OCI-LY3 (cell line): ENCODE results near the gene TMEM168.

Experiments
- H2AFZ ChIP-seq: fragments of 200-600, 300-600 bp; shearing (Covaris generic); 2 replicates; pipeline ENCODE4 v1.6.0; 2014; ENCODE audit warnings: antibody characterized with exemption, low read depth, low read length
- H3K27ac ChIP-seq: fragments of 200-600, 300-600 bp; sonication (generic); 2 replicates; pipeline ENCODE4 v1.5.1; 2014; ENCODE audit warnings: mild to moderate bottlenecking, low read length, moderate library complexity, mixed read lengths
- H3K27me3 ChIP-seq: fragments of 200-600, 300-600 bp; sonication (generic); 2 replicates; pipeline ENCODE4 v1.6.1; 2014; ENCODE audit warnings: low read depth, low read length, mixed read lengths
- H3K36me3 ChIP-seq: fragments of 200-600, 300-600 bp; sonication (generic); replicated peaks from 2 replicates; pipeline ENCODE3; 2014; ENCODE audit warnings: low read depth, low read length, mixed read lengths
- H3K4me1 ChIP-seq: fragments of 300-600, 200-600 bp; sonication (generic); 2 replicates; pipeline ENCODE4 v1.6.1; 2014; ENCODE audit warnings: low read length, mixed read lengths
- H3K4me2 ChIP-seq: fragments of 200-600, 300-600 bp; sonication (generic); 2 replicates; pipeline ENCODE4 v1.6.1; 2014; ENCODE audit warnings: low read length, mixed read lengths
- H3K4me3 ChIP-seq: fragments of 300-600, 200-600 bp; sonication (generic); 2 replicates; pipeline ENCODE4 v1.5.1; 2014; ENCODE audit warnings: antibody characterized with exemption, mild to moderate bottlenecking, low read length, moderate library complexity
- H3K79me2 ChIP-seq: fragments of 300-600, 200-600 bp; shearing (Covaris generic); 2 replicates; pipeline ENCODE4 v1.6.1; 2014; ENCODE audit warnings: mild to moderate bottlenecking, low read length, mixed read lengths
- H3K9ac ChIP-seq: fragments of 300-600, 200-600 bp; shearing (Covaris generic); 2 replicates; pipeline ENCODE4 v1.6.0; 2014; ENCODE audit warnings: mild to moderate bottlenecking, low read length, moderate library complexity
- H3K9me3 ChIP-seq: fragments of 200-600, 300-600 bp; shearing (Covaris generic); 2 replicates; pipeline ENCODE4 v1.6.1; 2014; ENCODE audit warnings: low read length, mixed read lengths; ENCODE audit not compliant: insufficient read depth
- H4K20me1 ChIP-seq: fragments of 200-600, 300-600 bp; sonication (generic); 2 replicates; pipeline ENCODE4 v1.6.1; 2016; ENCODE audit warnings: low read length, mixed read lengths; ENCODE audit not compliant: insufficient read depth
- CTCF ChIP-seq: fragments of 200-600, 300-600 bp; sonication (generic); IDR thresholded peaks from 2 replicates; pipeline ENCODE4 v1.5.1; 2014; ENCODE audit warnings: antibody characterized with exemption, low read length, low read depth
- EZH2phosphoT487 ChIP-seq: fragments of 200-600 bp; shearing (Covaris generic); IDR thresholded peaks from 2 replicates; pipeline ENCODE4 v1.6.1; 2018; ENCODE audit warnings: antibody characterized with exemption, mixed run types, low read depth

Gene TMEM168

GRCh38 chr7:112788778-112789343, 1.3 kb downstream of the TMEM168 start:
- Histone ChIP-seq H2AFZ (no peak overlapping the region), H3K79me2 (peaks cover 57% of the 10 kb centered on the region), H3K27ac (no peak overlapping the region), H3K36me3 (peaks cover 7% of the 10 kb centered on the region), H3K4me2 (peak overlapping the region; percentile 98), H3K9ac (peak overlapping the region; percentile 100), H3K4me3 (peak overlapping the region; percentile 93), H3K4me1 (peaks cover 17% of the 10 kb centered on the region), H4K20me1 (no peaks in the 10 kb centered on the region), H3K9me3 (no peaks in the 10 kb centered on the region), H3K27me3 (no peaks in the 10 kb centered on the region)
- TF ChIP-seq CTCF (no peak), EZH2phosphoT487 (no peak)

DNA sequence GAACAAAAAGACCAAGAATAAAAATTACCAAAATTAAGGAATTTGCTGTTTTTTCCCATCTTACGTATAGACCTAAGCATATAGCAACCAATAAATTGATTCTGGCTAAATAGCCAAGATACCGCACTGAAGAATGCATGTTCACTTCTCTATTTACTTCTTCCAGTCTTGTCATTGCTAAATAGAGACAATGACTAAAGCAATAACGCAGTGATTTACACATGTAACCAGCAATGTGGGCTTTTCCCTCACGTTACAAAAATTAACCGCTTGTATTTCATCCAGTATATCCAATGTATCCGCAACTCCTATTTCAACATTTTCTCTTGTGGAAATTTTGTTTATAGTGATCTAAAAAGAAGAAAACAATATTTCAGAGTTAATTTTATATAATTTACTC, 5.6 kb downstream of the TMEM168 start:
- Histone ChIP-seq H3K9ac (no peak overlapping the region), H3K4me3 (no peak overlapping the region), H3K9me3 (no peaks in the 10 kb centered on the region), H4K20me1 (0 out of 2 replicates have a peak, but pooled peaks cover 5% of the 10 kb centered on the region), H2AFZ (no peak overlapping the region), H3K27ac (no peak overlapping the region), H3K27me3 (no peaks in the 10 kb centered on the region), H3K4me1 (peaks cover 27% of the 10 kb centered on the region), H3K4me2 (no peak overlapping the region), H3K79me2 (peaks cover 91% of the 10 kb centered on the region), H3K36me3 (peaks cover 31% of the 10 kb centered on the region)
- TF ChIP-seq CTCF: no peak
- no peak for TF ChIP-seq EZH2phosphoT487

DNA sequence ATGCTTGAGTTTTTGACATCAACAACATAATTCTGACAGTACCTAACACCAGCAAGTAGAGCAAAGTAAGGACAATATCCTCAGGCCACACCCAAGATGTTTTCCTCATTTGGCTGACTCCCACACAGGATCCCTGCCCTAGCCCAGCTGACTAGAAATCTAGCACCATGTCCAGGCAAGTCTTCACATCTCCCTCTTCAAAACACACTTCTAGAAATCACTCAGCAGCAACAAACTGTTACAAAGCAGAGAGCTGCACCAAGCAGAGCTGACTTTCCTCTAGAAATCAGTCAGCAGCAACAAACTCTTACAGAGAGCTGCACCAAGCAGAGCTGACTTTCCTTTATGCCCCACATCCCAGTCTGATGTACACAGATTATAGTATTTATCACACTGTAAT, 7.7 kb downstream of the TMEM168 start:
- H3K27me3 ChIP-seq: no peaks in the 10 kb centered on the region
- peak overlapping the region; percentile 57 for H3K27ac ChIP-seq
- peaks cover 73% of the 10 kb centered on the region for H3K79me2 ChIP-seq
- H3K4me3 ChIP-seq: no peak overlapping the region
- H3K9ac ChIP-seq: no peak overlapping the region
- no peaks in the 10 kb centered on the region for H3K9me3 ChIP-seq
- peak overlapping the region; percentile 49 for H3K4me2 ChIP-seq
- peaks cover 17% of the 10 kb centered on the region for H3K4me1 ChIP-seq
- 0 out of 2 replicates have a peak, but pooled peaks cover 5% of the 10 kb centered on the region for H4K20me1 ChIP-seq
- no peak overlapping the region for H2AFZ ChIP-seq
- TF ChIP-seq CTCF (no peak), EZH2phosphoT487 (no peak)
- peaks cover 36% of the 10 kb centered on the region for H3K36me3 ChIP-seq

GRCh38 chr7:112781558-112781957, 8.6 kb downstream of the TMEM168 start:
- Histone ChIP-seq H3K79me2 (peaks cover 65% of the 10 kb centered on the region), H3K36me3 (peaks cover 40% of the 10 kb centered on the region), H3K9ac (no peak overlapping the region), H3K9me3 (no peaks in the 10 kb centered on the region), H3K4me1 (peaks cover 17% of the 10 kb centered on the region), H3K4me3 (no peak overlapping the region), H3K27ac (no peak overlapping the region), H4K20me1 (0 out of 2 replicates have a peak, but pooled peaks cover 5% of the 10 kb centered on the region), H2AFZ (no peak overlapping the region), H3K27me3 (no peaks in the 10 kb centered on the region), H3K4me2 (no peak overlapping the region)
- TF ChIP-seq EZH2phosphoT487 (no peak), CTCF (no peak)
